SK-N-SH treated with all-trans-retinoic acid at 6 μM for 48 hours (cell line): ENCODE results near the gene CHMP4A.
"Not testable (repeated sequence)": the region's sequence is repeated elsewhere in the genome, so short reads cannot be mapped to it uniquely, and the experiment has no call there.

Source experiments
- CREB5 ChIP-seq: fragments of 250-450 bp; sonication (Bioruptor Pico); IDR thresholded peaks from 2 replicates; pipeline ENCODE4 v1.5.1; 2020; ENCODE audit warnings: low read depth, mild to moderate bottlenecking, moderate library complexity
- CSDC2 ChIP-seq: fragments of 250-450 bp; sonication (Bioruptor Pico); IDR thresholded peaks from 2 replicates; pipeline ENCODE4 v1.5.0; 2020; ENCODE audit warnings: mild to moderate bottlenecking, moderate library complexity
- CSRNP3 ChIP-seq: fragments of 250-450 bp; sonication (Bioruptor Pico); IDR thresholded peaks from 2 replicates; pipeline ENCODE4 v1.5.1; 2021; ENCODE audit warnings: mild to moderate bottlenecking, moderate library complexity
- ESRRG ChIP-seq: fragments of 250-450 bp; sonication (Bioruptor Pico); IDR thresholded peaks from 2 replicates; pipeline ENCODE4 v1.6.1; 2021; ENCODE audit warnings: mild to moderate bottlenecking
- GLIS3 ChIP-seq: fragments of 250-450 bp; sonication (Bioruptor Pico); IDR thresholded peaks from 2 replicates; pipeline ENCODE4 v1.5.0; 2020; ENCODE audit warnings: mild to moderate bottlenecking, moderate library complexity
- PATZ1 ChIP-seq: fragments of 250-450 bp; sonication (Bioruptor Pico); IDR thresholded peaks from 2 replicates; pipeline ENCODE4 v1.8.0; 2020; ENCODE audit warnings: mild to moderate bottlenecking, moderate library complexity, borderline replicate concordance
- ZC3H10 ChIP-seq: fragments of 250-450 bp; sonication (Bioruptor Pico); IDR thresholded peaks from 2 replicates; pipeline ENCODE4 v1.5.1; 2021; ENCODE audit warnings: mild to moderate bottlenecking, moderate library complexity
- ZFP3 ChIP-seq: fragments of 250-450 bp; sonication (Bioruptor Pico); IDR thresholded peaks from 2 replicates; pipeline ENCODE4 v1.5.0; 2020; ENCODE audit warnings: mild to moderate bottlenecking, moderate library complexity
- ZFP30 ChIP-seq: fragments of 450-650 bp; formaldehyde crosslinking; IDR thresholded peaks from 2 replicates; pipeline ENCODE4 v1.5.0; 2022; ENCODE audit warnings: mild to moderate bottlenecking, moderate library complexity

GRCh38 chr14:24216876-24217275 is 3.6 kb upstream of the CHMP4A start:
- not testable (repeated sequence) for TF ChIP-seq CREB5 (CRISPR knock-in tag); ZFP3 (CRISPR knock-in tag); ZC3H10; ESRRG (CRISPR knock-in tag); GLIS3; CSRNP3 (CRISPR knock-in tag); PATZ1 (CRISPR knock-in tag); CSDC2 (CRISPR knock-in tag); ZFP30 (CRISPR knock-in tag)
